ENCODE results near the gene NR4A2. TPM values are rescaled to one million over a fixed set of nuclear protein-coding genes. Genes with fewer than 3 reads are reported as not detected.

The NR4A2 gene
- total RNA-seq, 2 experiments from 2014 or later = 0.59 TPM; not detected in 1

DNA sequence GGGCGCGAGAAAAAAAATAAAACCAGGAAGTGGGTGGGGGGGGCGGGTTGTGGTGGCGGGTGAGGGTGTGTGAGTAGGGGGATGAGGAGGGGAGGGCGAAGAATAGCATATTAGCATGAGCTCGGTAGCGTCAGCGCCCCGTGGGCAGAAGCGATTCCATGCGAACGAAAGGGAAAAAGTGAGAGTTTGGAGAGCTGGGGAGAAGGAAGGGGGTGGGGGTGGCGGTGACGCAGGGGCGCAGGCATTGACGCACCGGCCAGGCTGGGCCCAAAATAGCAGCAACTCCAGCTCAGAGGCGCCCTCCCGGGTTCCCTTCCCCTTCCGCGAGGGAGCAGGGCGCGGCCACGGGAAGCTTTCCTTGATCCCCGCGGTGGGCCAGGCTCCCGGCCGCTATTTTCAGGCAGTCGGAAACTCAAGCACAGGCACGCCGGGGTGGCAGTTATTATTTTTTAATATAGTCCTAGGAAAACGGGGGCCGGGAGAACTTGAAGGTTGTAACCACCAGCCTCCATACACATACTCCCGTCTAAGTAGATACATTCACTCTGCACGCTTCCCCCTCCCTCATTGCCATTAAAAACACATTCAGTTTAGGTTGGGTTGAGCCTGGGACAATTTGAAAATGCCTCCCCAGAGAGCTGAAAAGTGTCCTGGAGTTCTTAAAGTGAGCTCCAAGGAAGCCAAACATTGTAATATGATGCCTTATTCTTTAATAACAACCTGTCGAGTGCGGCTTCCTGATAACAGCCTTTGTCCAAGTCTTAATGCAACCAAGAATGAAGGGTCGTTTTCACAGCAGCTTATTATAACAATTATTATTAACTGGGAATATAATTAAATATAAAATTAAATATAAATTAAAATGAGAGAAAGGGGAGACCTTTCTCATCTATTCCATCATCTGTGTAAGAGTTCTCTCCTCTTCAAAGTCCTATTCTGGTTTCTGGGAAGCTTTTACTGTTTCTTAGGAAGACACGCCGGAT lies 2.3 kb upstream of the NR4A2 start:
- Histone ChIP-seq H3K9me3 (ENCODE audit: low read length) (no peaks in the 10 kb centered on the region), H2AFZ (ENCODE audit: low read length) (peak overlapping the region; percentile 92), H3K9me2 (ENCODE audit: insufficient read depth, low read length) (no peaks in the 10 kb centered on the region), H3K36me3 (ENCODE audit: insufficient read depth, low read length) (no peaks in the 10 kb centered on the region), H3K4me2 (ENCODE audit: low read length) (peak overlapping the region; percentile 81), H3K27ac (ENCODE audit: low read depth, low read length, poor library complexity, severe bottlenecking) (no peak overlapping the region), H3K4me1 (ENCODE audit: insufficient read depth, low read length, poor library complexity, severe bottlenecking) (peaks cover 10% of the 10 kb centered on the region), H3K4me3 (ENCODE audit: low read depth, low read length, poor library complexity, severe bottlenecking) (peak overlapping the region; percentile 68), H3K79me2 (ENCODE audit: insufficient read depth, low read depth, low read length) (no peaks in the 10 kb centered on the region), H4K20me1 (ENCODE audit: insufficient read depth, low read length) (no peaks in the 10 kb centered on the region)
- POLR2A ChIA-PET = interaction anchor here (0.5 to 1.3 kb wide), 9 partner anchors 19 to 753 kb away, joined by 3 to 6 read pairs (median 3); no protein-coding TSS in a partner anchor
- no TSS peak for BruUV-seq (replicated peaks)
- DNase-seq (ENCODE audit: low spot score) = peak; percentile 7
- TF ChIP-seq EZH2phosphoT487 (IDR thresholded peaks at IDR 0.05; ENCODE audit: borderline replicate concordance, low read depth, low read length) = no peak
- TF ChIP-seq, protein P1, sequence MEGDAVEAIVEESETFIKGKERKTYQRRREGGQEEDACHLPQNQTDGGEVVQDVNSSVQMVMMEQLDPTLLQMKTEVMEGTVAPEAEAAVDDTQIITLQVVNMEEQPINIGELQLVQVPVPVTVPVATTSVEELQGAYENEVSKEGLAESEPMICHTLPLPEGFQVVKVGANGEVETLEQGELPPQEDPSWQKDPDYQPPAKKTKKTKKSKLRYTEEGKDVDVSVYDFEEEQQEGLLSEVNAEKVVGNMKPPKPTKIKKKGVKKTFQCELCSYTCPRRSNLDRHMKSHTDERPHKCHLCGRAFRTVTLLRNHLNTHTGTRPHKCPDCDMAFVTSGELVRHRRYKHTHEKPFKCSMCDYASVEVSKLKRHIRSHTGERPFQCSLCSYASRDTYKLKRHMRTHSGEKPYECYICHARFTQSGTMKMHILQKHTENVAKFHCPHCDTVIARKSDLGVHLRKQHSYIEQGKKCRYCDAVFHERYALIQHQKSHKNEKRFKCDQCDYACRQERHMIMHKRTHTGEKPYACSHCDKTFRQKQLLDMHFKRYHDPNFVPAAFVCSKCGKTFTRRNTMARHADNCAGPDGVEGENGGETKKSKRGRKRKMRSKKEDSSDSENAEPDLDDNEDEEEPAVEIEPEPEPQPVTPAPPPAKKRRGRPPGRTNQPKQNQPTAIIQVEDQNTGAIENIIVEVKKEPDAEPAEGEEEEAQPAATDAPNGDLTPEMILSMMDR (conservative IDR thresholded peaks at IDR 0.05; ENCODE audit: low read length) = no peak
- intact Hi-C loops (cut with micrococcal nuclease; ENCODE audit: unreplicated experiment) = loop anchor here (1.0 to 2.0 kb wide), 3 partner anchors 66 to 255 kb away; partner anchors contain the start of gene GPD2
- CTCF ChIA-PET (ENCODE audit: unreplicated experiment) = interaction anchor here (0.8 to 1.7 kb wide), 4 partner anchors 15 to 252 kb away, joined by 3 to 6 read pairs (median 4); no protein-coding TSS in a partner anchor

DNA sequence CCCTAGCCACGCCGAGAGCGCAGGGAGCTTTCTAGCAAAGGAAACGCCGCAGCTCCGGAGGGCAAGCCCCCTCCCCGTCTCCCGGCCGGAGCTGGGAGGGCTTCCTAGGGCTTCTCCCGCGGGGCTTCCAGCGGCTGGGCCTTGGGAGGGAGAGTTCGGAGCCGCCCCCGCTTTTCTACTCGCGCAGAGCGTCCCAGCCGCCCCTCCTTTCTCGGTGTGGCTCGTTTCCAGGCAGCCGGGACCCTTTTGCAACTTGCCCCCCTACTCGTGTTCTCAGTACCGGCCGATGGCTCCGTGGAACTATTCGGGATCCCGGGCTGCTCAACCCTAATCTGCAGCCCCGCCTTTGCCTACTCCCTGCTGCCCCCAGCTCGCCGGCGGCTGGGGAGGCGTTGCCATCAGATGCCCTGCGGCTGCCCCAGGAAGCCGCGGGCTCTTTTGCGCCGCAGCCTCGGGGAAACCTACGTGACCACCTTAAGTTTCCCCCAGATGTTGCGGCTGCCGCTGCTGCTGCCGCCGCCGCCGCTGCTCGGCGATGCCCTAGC lies 1.5 kb upstream of the NR4A2 start:
- no peaks in the 10 kb centered on the region for H3K36me3 ChIP-seq (ENCODE audit: insufficient read depth, low read length)
- H3K9me3 ChIP-seq (ENCODE audit: low read length) = no peaks in the 10 kb centered on the region
- no peak overlapping the region for H3K27ac ChIP-seq (ENCODE audit: low read depth, low read length, poor library complexity, severe bottlenecking)
- ChIA-PET POLR2A (interaction anchor here (0.5 to 1.3 kb wide), 6 partner anchors 18 to 754 kb away, joined by 3 to 6 read pairs (median 4); no protein-coding TSS in a partner anchor), CTCF (ENCODE audit: unreplicated experiment) (interaction anchor here (1.7 kb wide), 1 partner anchor 67 kb away, joined by 4 read pairs; no protein-coding TSS in a partner anchor)
- TF ChIP-seq EZH2phosphoT487 (IDR thresholded peaks at IDR 0.05; ENCODE audit: borderline replicate concordance, low read depth, low read length) = no peak
- TF ChIP-seq, protein P1 (conservative IDR thresholded peaks at IDR 0.05; ENCODE audit: low read length) = no peak
- peak overlapping the region; percentile 68 for H3K4me3 ChIP-seq (ENCODE audit: low read depth, low read length, poor library complexity, severe bottlenecking)
- no peaks in the 10 kb centered on the region for H3K79me2 ChIP-seq (ENCODE audit: insufficient read depth, low read depth, low read length)
- H2AFZ ChIP-seq (ENCODE audit: low read length) = peak overlapping the region; percentile 49
- intact Hi-C loops (cut with micrococcal nuclease; ENCODE audit: unreplicated experiment) = loop anchor here (2.0 kb wide), 2 partner anchors 67 to 103 kb away; partner anchors contain the start of gene GPD2
- no peaks in the 10 kb centered on the region for H4K20me1 ChIP-seq (ENCODE audit: insufficient read depth, low read length)
- BruUV-seq (replicated peaks) = no TSS peak
- no peaks in the 10 kb centered on the region for H3K9me2 ChIP-seq (ENCODE audit: insufficient read depth, low read length)
- peaks cover 10% of the 10 kb centered on the region for H3K4me1 ChIP-seq (ENCODE audit: insufficient read depth, low read length, poor library complexity, severe bottlenecking)
- H3K4me2 ChIP-seq (ENCODE audit: low read length) = peak overlapping the region; percentile 81
- DNase-seq (ENCODE audit: low spot score) = peak; percentile 63
